HCT116 (cell line): ENCODE measurements around the gene CHFR. TPM values are rescaled to one million over a fixed set of nuclear protein-coding genes. Genes with fewer than 3 reads are reported as not detected.

Source experiments
- ATAC-seq: fragments of 200-7000 bp; cut with Tn5 transposase; 2 replicates; pipeline ENCODE4 v1.9.1; 2020; ENCODE audit warnings: mild to moderate bottlenecking, moderate library complexity
- BruUV-seq: library from RNA; stranded (reverse); fragments of 400-500 nt; replicated peaks from 2 replicates; lab custom pipeline; 2021; lab: Mats Ljungman, UMichigan
- CTCF ChIA-PET: fragments of 300-600 bp; sonication (Branson Sonifier 250); formaldehyde crosslinking; loops from one replicate; lab custom pipeline; 2021; ENCODE audit warnings: antibody characterized with exemption; lab: Charles Lee
- POLR2A ChIA-PET: fragments of 300-600, 350-600 bp; sonication (Branson Sonifier 250); formaldehyde crosslinking; loops from one replicate; lab custom pipeline; 2021; ENCODE audit warnings: antibody characterized with exemption; lab: Charles Lee
- RAD21 ChIA-PET, 2 experiments: fragments of 300-600 bp; sonication (Branson Sonifier 250); formaldehyde crosslinking; loops; one replicate each; lab custom pipeline; 2023; ENCODE audit warnings: low total read pairs in 2 of 2; ENCODE audit not compliant: uncharacterized antibody in 2 of 2, unreplicated experiment in 2 of 2, low non-redundant PET in 1 of 2; lab: Charles Lee
- DNase-seq: peaks from one replicate; pipeline ENCODE4 v3.0.0-alpha.2; 2010; ENCODE audit warnings: low read depth, low spot score
- H2AFZ ChIP-seq: fragments of 200-600 bp; shearing (Covaris generic), sonication (generic); 2 replicates; pipeline ENCODE4 v1.6.1; 2017; ENCODE audit warnings: low read depth, mixed run types, mixed read lengths, antibody characterized with exemption, low read length; ENCODE audit not compliant: poor library complexity, severe bottlenecking
- H3K27ac ChIP-seq: 2 replicates; pipeline ENCODE4 v1.5.1; 2012; ENCODE audit warnings: low read depth, low read length
- H3K27me3 ChIP-seq: fragments of 200-600 bp; sonication (generic); 2 replicates; pipeline ENCODE4 v1.6.1; 2016; ENCODE audit warnings: mixed run types, low read length, mixed read lengths; ENCODE audit not compliant: insufficient read depth
- H3K36me3 ChIP-seq, 2 experiments: fragments of 200-500 bp in 1 of 2; fragments of 200-600 bp in 1 of 2; sonication (Bioruptor generic) in 1 of 2; sonication (generic) in 1 of 2; 2 replicates each; pipeline versions ENCODE4 v1.5.1 to v1.6.1; 2014 to 2016; ENCODE audit warnings: low read length in 2 of 2, inconsistent platforms in 1 of 2, mixed read lengths in 1 of 2, mixed run types in 1 of 2; ENCODE audit not compliant: insufficient read depth in 2 of 2, control insufficient read depth in 1 of 2
- H3K4me1 ChIP-seq, 2 experiments: fragments of 200-600 bp in 1 of 2; sonication (generic) in 1 of 2; 2 replicates each; pipeline versions ENCODE4 v1.5.1 to v1.6.1; 2012 to 2017; ENCODE audit warnings: low read length in 2 of 2, inconsistent platforms in 1 of 2, mild to moderate bottlenecking in 1 of 2, mixed read lengths in 1 of 2, mixed run types in 1 of 2, moderate library complexity in 1 of 2; ENCODE audit not compliant: insufficient read depth in 2 of 2, control insufficient read depth in 1 of 2
- H3K4me2 ChIP-seq: fragments of 200-600 bp; sonication (generic); 2 replicates; pipeline ENCODE4 v1.6.1; 2017; ENCODE audit warnings: mixed run types, low read length, mixed read lengths
- H3K4me3 ChIP-seq, 2 experiments: fragments of 200-600 bp in 1 of 2; sonication (generic) in 1 of 2; replicated peaks in 1 of 2; 2 replicates each; pipeline ENCODE4 v1.5.1; 2011 to 2016; ENCODE audit warnings: low read length in 2 of 2, control low read depth in 1 of 2, low read depth in 1 of 2, mild to moderate bottlenecking in 1 of 2, mixed read lengths in 1 of 2, mixed run types in 1 of 2
- H3K79me2 ChIP-seq: fragments of 200-600 bp; sonication (generic); 2 replicates; pipeline ENCODE4 v1.6.1; 2017; ENCODE audit warnings: mild to moderate bottlenecking, mixed run types, low read length, moderate library complexity, mixed read lengths; ENCODE audit not compliant: insufficient read depth
- H3K9ac ChIP-seq: fragments of 200-600 bp; sonication (generic); 2 replicates; pipeline ENCODE4 v1.6.1; 2016; ENCODE audit warnings: low read length, mixed read lengths
- H3K9me2 ChIP-seq: fragments of 200-600 bp; sonication (generic), shearing (Covaris generic); 2 replicates; pipeline ENCODE4 v1.6.1; 2017; ENCODE audit warnings: mixed run types, mild to moderate bottlenecking, moderate library complexity; ENCODE audit not compliant: insufficient read depth
- H3K9me3 ChIP-seq, 2 experiments: fragments of 200-500 bp in 1 of 2; fragments of 200-600 bp in 1 of 2; sonication (Bioruptor generic) in 1 of 2; sonication (generic) in 1 of 2; 2 replicates each; pipeline ENCODE4 v1.6.1; 2014 to 2017; ENCODE audit warnings: low read length in 2 of 2, mixed read lengths in 2 of 2, inconsistent platforms in 1 of 2, low read depth in 1 of 2, mild to moderate bottlenecking in 1 of 2, mixed run types in 1 of 2, moderate library complexity in 1 of 2; ENCODE audit not compliant: control insufficient read depth in 1 of 2, insufficient read depth in 1 of 2
- H4K20me1 ChIP-seq: fragments of 200-600 bp; sonication (generic), shearing (Covaris generic); 2 replicates; pipeline ENCODE4 v1.6.1; 2017; ENCODE audit warnings: mixed run types, mild to moderate bottlenecking, moderate library complexity; ENCODE audit not compliant: insufficient read depth
- CEBPB ChIP-seq: IDR thresholded peaks from 2 replicates; pipeline ENCODE4 v1.6.1; 2012; ENCODE audit warnings: low read depth
- CTCF ChIP-seq, 3 experiments: fragments of 200-600 bp in 1 of 3; sonication (generic) in 1 of 3; IDR thresholded peaks in 2 of 3; conservative IDR thresholded peaks in 1 of 3; 2 replicates each; pipeline ENCODE4 v1.5.1; 2012 to 2017; ENCODE audit warnings: low read depth in 2 of 3, low read length in 2 of 3, antibody characterized with exemption in 1 of 3, borderline replicate concordance in 1 of 3, control low read depth in 1 of 3, mild to moderate bottlenecking in 1 of 3, mixed read lengths in 1 of 3, mixed run types in 1 of 3, moderate library complexity in 1 of 3; ENCODE audit not compliant: insufficient read depth in 1 of 3
- EGR1 ChIP-seq: IDR thresholded peaks from 2 replicates; pipeline ENCODE4 v1.6.1; 2012; ENCODE audit warnings: low read depth
- EZH2 ChIP-seq: fragments of 200-600 bp; sonication (generic); IDR thresholded peaks from 2 replicates; pipeline ENCODE4 v1.6.1; 2017; ENCODE audit warnings: antibody characterized with exemption, mixed run types
- JUND ChIP-seq: IDR thresholded peaks from 2 replicates; pipeline ENCODE4 v1.6.1; 2012
- POLR2A ChIP-seq: IDR thresholded peaks from 2 replicates; pipeline ENCODE4 v1.7.0; 2011; ENCODE audit warnings: borderline replicate concordance; ENCODE audit not compliant: insufficient read depth, insufficient read length; ENCODE audit errors: extremely low read depth
- RAD21 ChIP-seq: IDR thresholded peaks from 2 replicates; pipeline ENCODE4 v1.6.1; 2012; ENCODE audit warnings: low read depth, mild to moderate bottlenecking
- REST ChIP-seq: IDR thresholded peaks from 2 replicates; pipeline ENCODE4 v1.6.1; 2012; ENCODE audit warnings: low read depth
- SIN3A ChIP-seq: IDR thresholded peaks from 2 replicates; pipeline ENCODE4 v1.6.1; 2012; ENCODE audit warnings: low read depth
- SRF ChIP-seq: IDR thresholded peaks from 2 replicates; pipeline ENCODE4 v1.6.1; 2012; ENCODE audit warnings: low read depth
- TCF7L2 ChIP-seq: IDR thresholded peaks from 2 replicates; pipeline ENCODE4 v1.7.0; 2011; ENCODE audit warnings: borderline replicate concordance, inconsistent platforms; ENCODE audit not compliant: insufficient read depth, insufficient read length; ENCODE audit errors: extremely low read depth
- ZBTB33 ChIP-seq: IDR thresholded peaks from 2 replicates; pipeline ENCODE4 v1.6.1; 2011; ENCODE audit warnings: mild to moderate bottlenecking, low read length, moderate library complexity; ENCODE audit not compliant: insufficient replicate concordance; ENCODE audit errors: extremely low read depth
- ZNF274 ChIP-seq: fragments of 200-500 bp; sonication (Bioruptor generic); IDR thresholded peaks from 2 replicates; pipeline ENCODE4 v1.6.1; 2014; ENCODE audit warnings: mild to moderate bottlenecking, low read depth, low read length, inconsistent platforms
- intact Hi-C: fragments of 100-400 bp; cut with micrococcal nuclease; formaldehyde crosslinking; loops from 2 replicates; pipeline ENCODE4 v1.10.0; 2022
- total RNA-seq: library from RNA; stranded (reverse); gene quantifications from one replicate; pipeline ENCODE4 v1.2.1, GENCODE V29; 2021; ENCODE audit not compliant: unreplicated experiment

Gene CHFR
- total RNA-seq, 1 experiment from 2014 or later, result 0.39 TPM

DNA sequence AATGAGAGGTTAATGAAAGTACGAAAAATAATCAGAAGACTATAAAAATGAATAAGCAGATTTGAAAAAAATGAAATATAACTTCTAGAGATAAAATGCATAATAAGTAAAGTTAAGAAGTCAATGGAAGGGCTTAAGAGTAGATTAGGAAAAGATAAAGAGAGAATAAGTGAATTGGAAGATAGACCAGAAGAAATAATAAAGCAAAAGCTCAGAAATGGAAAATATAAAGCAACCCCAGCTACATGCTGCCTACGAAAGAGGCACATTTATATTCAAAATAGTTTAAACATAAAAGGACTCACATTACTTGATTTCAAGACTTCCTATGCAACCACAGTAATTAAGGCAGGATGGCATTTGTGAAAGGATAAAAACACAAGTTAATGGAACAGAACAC is 48.8 kb upstream of the CHFR start:
- H3K9ac ChIP-seq, result no peak overlapping the region
- H3K27ac ChIP-seq, result no peak overlapping the region
- no peaks in the 10 kb centered on the region for H3K4me1 ChIP-seq
- no peaks in the 10 kb centered on the region for H3K79me2 ChIP-seq
- no peak for TF ChIP-seq CTCF (IDR thresholded peaks at IDR 0.05 in 2 of 3, conservative IDR thresholded peaks at IDR 0.05 in 1 of 3; ENCODE audit: borderline replicate concordance in 1 of 3, insufficient read depth in 1 of 3, low read depth in 2 of 3, low read length in 2 of 3)
- TF ChIP-seq RAD21, result no peak
- TF ChIP-seq EZH2, result no peak
- no peak for TF ChIP-seq TCF7L2
- TF ChIP-seq JUND, result no peak
- no peak for TF ChIP-seq ZNF274
- TF ChIP-seq POLR2A, result no peak
- no peak for TF ChIP-seq REST
- TF ChIP-seq CEBPB, result no peak
- TF ChIP-seq ZBTB33, result no peak
- no peak for TF ChIP-seq EGR1
- TF ChIP-seq SRF, result no peak
- TF ChIP-seq SIN3A, result no peak
- peaks cover 5 to 14% of the 10 kb centered on the region in 2 experiments; a peak in 2 of 4 replicates for H3K9me3 ChIP-seq
- H3K36me3 ChIP-seq, result no peaks in the 10 kb centered on the region
- no peak overlapping the region for H2AFZ ChIP-seq
- DNase-seq, result no peak
- CTCF ChIA-PET, result no interaction called here
- H3K27me3 ChIP-seq, result no peaks in the 10 kb centered on the region
- no peak overlapping the region for H3K4me2 ChIP-seq
- no TSS peak for BruUV-seq
- H4K20me1 ChIP-seq, result no peaks in the 10 kb centered on the region
- intact Hi-C loops, result no loop called here
- RAD21 ChIA-PET, result no interaction called here
- no peak for ATAC-seq
- no peaks in the 10 kb centered on the region for H3K9me2 ChIP-seq
- POLR2A ChIA-PET, result no interaction called here
- no peak overlapping the region for H3K4me3 ChIP-seq
